ENCODE data around the gene TSHZ1.

GRCh38 chr18:75216212-75216910, 5.8 kb downstream of the TSHZ1 start:
- no peak for TF ChIP-seq MAX (IDR thresholded peaks at IDR 0.05)
- no peak for TF ChIP-seq CTCF (IDR thresholded peaks at IDR 0.05; ENCODE audit: low read depth, low read length, missing input control)
- TF ChIP-seq EGR1 (IDR thresholded peaks at IDR 0.05; ENCODE audit: low read depth in 2 of 2), result no peak
- TF ChIP-seq YY1 (IDR thresholded peaks at IDR 0.05), result no peak
- no peak for TF ChIP-seq NR2F2 (IDR thresholded peaks at IDR 0.05)
- no peak for TF ChIP-seq TAF1 (conservative IDR thresholded peaks at IDR 0.05)
- no peak for TF ChIP-seq REST (IDR thresholded peaks at IDR 0.05)
- TF ChIP-seq SP1 (IDR thresholded peaks at IDR 0.05), result no peak
- TF ChIP-seq JUND (IDR thresholded peaks at IDR 0.05), result no peak
- TF ChIP-seq GABPA (IDR thresholded peaks at IDR 0.05 in 1 of 2, conservative IDR thresholded peaks at IDR 0.05 in 1 of 2), result no peak
- no peak for TF ChIP-seq ATF3 (IDR thresholded peaks at IDR 0.05)
